OCI-LY7 (cell line): ENCODE results near the gene NFATC2. TPM values are rescaled to one million over a fixed set of nuclear protein-coding genes. Genes with fewer than 3 reads are reported as not detected.

Source experiments
- BruUV-seq: library from RNA; stranded (reverse); fragments of 400-500 nt; replicated peaks from 2 replicates; lab custom pipeline; 2021; lab: Mats Ljungman, UMichigan
- CTCF ChIA-PET: fragments of 300-600 bp; sonication (Branson Sonifier 250); formaldehyde crosslinking; loops from one replicate; lab custom pipeline; 2022; ENCODE audit warnings: antibody characterized with exemption; ENCODE audit not compliant: unreplicated experiment; lab: Charles Lee
- POLR2A ChIA-PET: fragments of 300-600 bp; sonication (Branson Sonifier 250); formaldehyde crosslinking; loops from one replicate; lab custom pipeline; 2022; ENCODE audit warnings: antibody characterized with exemption; lab: Charles Lee
- DNase-seq: peaks from one replicate; pipeline ENCODE4 v3.0.0-alpha.2; 2015; ENCODE audit warnings: low spot score
- H2AFZ ChIP-seq: fragments of 200-600 bp; sonication (generic), shearing (Covaris generic); 2 replicates; pipeline ENCODE4 v1.6.1; 2014; ENCODE audit warnings: mild to moderate bottlenecking, antibody characterized with exemption, low read length, moderate library complexity
- H3K27ac ChIP-seq: fragments of 200-600 bp; sonication (generic); 2 replicates; pipeline ENCODE4 v1.5.1; 2014; ENCODE audit warnings: mixed run types, low read depth, mild to moderate bottlenecking, moderate library complexity, low read length, inconsistent platforms; ENCODE audit not compliant: poor library complexity, severe bottlenecking
- H3K36me3 ChIP-seq: fragments of 200-600 bp; sonication (generic); 2 replicates; pipeline ENCODE4 v1.6.1; 2014; ENCODE audit warnings: mild to moderate bottlenecking, antibody characterized with exemption, low read length, moderate library complexity, mixed read lengths; ENCODE audit not compliant: insufficient read depth
- H3K4me1 ChIP-seq: fragments of 200-600 bp; sonication (generic); 2 replicates; pipeline ENCODE4 v1.5.1; 2014; ENCODE audit warnings: mild to moderate bottlenecking, low read length; ENCODE audit not compliant: insufficient read depth, poor library complexity, severe bottlenecking
- H3K4me2 ChIP-seq: fragments of 200-600 bp; sonication (generic); 2 replicates; pipeline ENCODE4 v1.6.1; 2014; ENCODE audit warnings: mild to moderate bottlenecking, low read length
- H3K4me3 ChIP-seq: fragments of 200-600 bp; sonication (generic); 2 replicates; pipeline ENCODE4 v1.5.1; 2014; ENCODE audit warnings: mild to moderate bottlenecking, low read depth, low read length; ENCODE audit not compliant: poor library complexity, severe bottlenecking
- H3K79me2 ChIP-seq: fragments of 200-600 bp; sonication (generic); 2 replicates; pipeline ENCODE4 v1.6.1; 2016; ENCODE audit warnings: low read depth, mild to moderate bottlenecking, low read length, moderate library complexity, mixed read lengths; ENCODE audit not compliant: insufficient read depth
- H3K9me2 ChIP-seq: fragments of 200-600 bp; sonication (generic); 2 replicates; pipeline ENCODE4 v1.6.1; 2016; ENCODE audit warnings: mild to moderate bottlenecking, low read length, mixed read lengths; ENCODE audit not compliant: insufficient read depth
- H3K9me3 ChIP-seq: fragments of 200-600 bp; sonication (generic); 2 replicates; pipeline ENCODE4 v1.6.1; 2014; ENCODE audit warnings: mild to moderate bottlenecking, mixed run types, low read length, mixed read lengths
- H4K20me1 ChIP-seq: fragments of 200-600 bp; sonication (generic); 2 replicates; pipeline ENCODE4 v1.6.1; 2014; ENCODE audit warnings: mild to moderate bottlenecking, antibody characterized with exemption, low read length, moderate library complexity, mixed read lengths; ENCODE audit not compliant: insufficient read depth
- CTCF ChIP-seq: fragments of 200-600 bp; sonication (generic); conservative IDR thresholded peaks from 2 replicates; pipeline ENCODE4 v1.5.1; 2014; ENCODE audit warnings: mild to moderate bottlenecking, antibody characterized with exemption, low read length, moderate library complexity, mixed read lengths
- EZH2phosphoT487 ChIP-seq: fragments of 200-600 bp; sonication (generic); IDR thresholded peaks from 2 replicates; pipeline ENCODE4 v1.6.1; 2018; ENCODE audit warnings: low read depth, borderline replicate concordance, mild to moderate bottlenecking, mixed run types, antibody characterized with exemption, low read length, moderate library complexity, mixed read lengths
- intact Hi-C: fragments of 100-400 bp; cut with micrococcal nuclease; formaldehyde crosslinking; loops from one replicate; pipeline ENCODE4 v1.10.0; 2022; ENCODE audit not compliant: unreplicated experiment
- total RNA-seq, 2 experiments: library from RNA; depleted of rRNA in 1 of 2; stranded (reverse); fragments of >200 nt in 1 of 2; shearing (Covaris generic) in 1 of 2; gene quantifications; 2 replicates each; pipeline ENCODE4 v1.2.3, GENCODE V29; 2014 to 2022

The NFATC2 gene
- total RNA-seq, 2 experiments from 2014 or later, result 12.5 to 43.8 TPM

GRCh38 chr20:51460569-51461265 lies 81.8 kb downstream of the NFATC2 start:
- no peak overlapping the region; the same call in 1 of the 2 replicates for H2AFZ ChIP-seq
- TF ChIP-seq CTCF, result no peak
- no peak for TF ChIP-seq EZH2phosphoT487
- H4K20me1 ChIP-seq, result no peaks in the 10 kb centered on the region
- H3K27ac ChIP-seq, result peak overlapping the region; percentile 98
- CTCF ChIA-PET, result interaction anchor here (0.6 to 1.0 kb wide), 5 partner anchors 29 to 80 kb away, joined by 3 to 7 read pairs (median 4); no protein-coding TSS in a partner anchor
- H3K4me3 ChIP-seq, result peak overlapping the region; percentile 12
- peaks cover 85% of the 10 kb centered on the region for H3K4me1 ChIP-seq
- POLR2A ChIA-PET, result interaction anchor here (0.6 to 2.0 kb wide), 14 partner anchors 9 to 135 kb away, joined by 3 to 9 read pairs (median 4); no protein-coding TSS in a partner anchor
- intact Hi-C loops, result loop anchor here (1.0 to 10.0 kb wide), 8 partner anchors 38 to 656 kb away; partner anchors contain the start of gene NFATC2
- TSS peak; percentile 5 for BruUV-seq
- H3K4me2 ChIP-seq, result peak overlapping the region; percentile 69
- H3K9me2 ChIP-seq, result no peaks in the 10 kb centered on the region
- no peaks in the 10 kb centered on the region for H3K9me3 ChIP-seq
- peak; percentile 98 for DNase-seq
- peaks cover 90% of the 10 kb centered on the region for H3K36me3 ChIP-seq
- no peaks in the 10 kb centered on the region; the same call in 1 of the 2 replicates for H3K79me2 ChIP-seq

GRCh38 chr20:51460163-51460562 lies 82.4 kb downstream of the NFATC2 start:
- peak overlapping the region; percentile 53 for H3K4me2 ChIP-seq
- no peak overlapping the region; the same call in 1 of the 2 replicates for H2AFZ ChIP-seq
- no peaks in the 10 kb centered on the region; the same call in 1 of the 2 replicates for H3K79me2 ChIP-seq
- peak overlapping the region; percentile 98 for H3K27ac ChIP-seq
- H3K9me2 ChIP-seq, result no peaks in the 10 kb centered on the region
- no TSS peak for BruUV-seq
- no peak overlapping the region for H3K4me3 ChIP-seq
- intact Hi-C loops, result loop anchor here (2.0 to 10.0 kb wide), 5 partner anchors 39 to 655 kb away; partner anchors contain the start of gene NFATC2
- peaks cover 80% of the 10 kb centered on the region for H3K4me1 ChIP-seq
- H3K9me3 ChIP-seq, result peaks cover under 1% of the 10 kb centered on the region; the same call in 1 of the 2 replicates
- ChIA-PET POLR2A (interaction anchor here (0.9 to 2.0 kb wide), 5 partner anchors 56 to 135 kb away, joined by 3 to 9 read pairs (median 4); no protein-coding TSS in a partner anchor), CTCF (no interaction called here)
- peaks cover 88% of the 10 kb centered on the region for H3K36me3 ChIP-seq
- TF ChIP-seq EZH2phosphoT487 (no peak), CTCF (no peak)
- H4K20me1 ChIP-seq, result no peaks in the 10 kb centered on the region
- DNase-seq, result no peak
